Astrocyte of the cerebellum (primary cell): Measurements from ENCODE around the gene FBXW9.
A peak's percentile ranks its signal among the peaks of the same experiment; 100 is the strongest.

ENCODE experiments used
- DNase-seq: peaks from one replicate; pipeline ENCODE4 v3.0.0-alpha.2; 2011; ENCODE audit warnings: low read depth
- H3K4me3 ChIP-seq: 2 replicates; pipeline ENCODE4 v1.5.1; 2011; ENCODE audit warnings: mild to moderate bottlenecking, low read depth, low read length, moderate library complexity
- in situ Hi-C: cut with HindIII; loops from 2 replicates; pipeline ENCODE4 v1.10.0; 2017; ENCODE audit warnings: low sequenced_read_pairs
- TF ChIP-seq, protein P1 (sequence below): IDR thresholded peaks from 2 replicates; pipeline ENCODE4 v1.5.1; 2012; ENCODE audit warnings: low read length, low read depth, moderate library complexity, mild to moderate bottlenecking; ENCODE audit errors: missing control alignments

The FBXW9 gene

GRCh38 chr19:12696366-12697335 lies at the start of gene FBXW9:
Gene FBXW9, minus strand, starts transcription at chr19:12696631. Its CDS starts 50 bp downstream, at chr19:12696581.
- in situ Hi-C loops = no loop called here
- TF ChIP-seq, protein P1, sequence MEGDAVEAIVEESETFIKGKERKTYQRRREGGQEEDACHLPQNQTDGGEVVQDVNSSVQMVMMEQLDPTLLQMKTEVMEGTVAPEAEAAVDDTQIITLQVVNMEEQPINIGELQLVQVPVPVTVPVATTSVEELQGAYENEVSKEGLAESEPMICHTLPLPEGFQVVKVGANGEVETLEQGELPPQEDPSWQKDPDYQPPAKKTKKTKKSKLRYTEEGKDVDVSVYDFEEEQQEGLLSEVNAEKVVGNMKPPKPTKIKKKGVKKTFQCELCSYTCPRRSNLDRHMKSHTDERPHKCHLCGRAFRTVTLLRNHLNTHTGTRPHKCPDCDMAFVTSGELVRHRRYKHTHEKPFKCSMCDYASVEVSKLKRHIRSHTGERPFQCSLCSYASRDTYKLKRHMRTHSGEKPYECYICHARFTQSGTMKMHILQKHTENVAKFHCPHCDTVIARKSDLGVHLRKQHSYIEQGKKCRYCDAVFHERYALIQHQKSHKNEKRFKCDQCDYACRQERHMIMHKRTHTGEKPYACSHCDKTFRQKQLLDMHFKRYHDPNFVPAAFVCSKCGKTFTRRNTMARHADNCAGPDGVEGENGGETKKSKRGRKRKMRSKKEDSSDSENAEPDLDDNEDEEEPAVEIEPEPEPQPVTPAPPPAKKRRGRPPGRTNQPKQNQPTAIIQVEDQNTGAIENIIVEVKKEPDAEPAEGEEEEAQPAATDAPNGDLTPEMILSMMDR = no peak
- peak; percentile 92 for DNase-seq
- H3K4me3 ChIP-seq = peak within 1 kb of the TSS; percentile 90

DNA sequence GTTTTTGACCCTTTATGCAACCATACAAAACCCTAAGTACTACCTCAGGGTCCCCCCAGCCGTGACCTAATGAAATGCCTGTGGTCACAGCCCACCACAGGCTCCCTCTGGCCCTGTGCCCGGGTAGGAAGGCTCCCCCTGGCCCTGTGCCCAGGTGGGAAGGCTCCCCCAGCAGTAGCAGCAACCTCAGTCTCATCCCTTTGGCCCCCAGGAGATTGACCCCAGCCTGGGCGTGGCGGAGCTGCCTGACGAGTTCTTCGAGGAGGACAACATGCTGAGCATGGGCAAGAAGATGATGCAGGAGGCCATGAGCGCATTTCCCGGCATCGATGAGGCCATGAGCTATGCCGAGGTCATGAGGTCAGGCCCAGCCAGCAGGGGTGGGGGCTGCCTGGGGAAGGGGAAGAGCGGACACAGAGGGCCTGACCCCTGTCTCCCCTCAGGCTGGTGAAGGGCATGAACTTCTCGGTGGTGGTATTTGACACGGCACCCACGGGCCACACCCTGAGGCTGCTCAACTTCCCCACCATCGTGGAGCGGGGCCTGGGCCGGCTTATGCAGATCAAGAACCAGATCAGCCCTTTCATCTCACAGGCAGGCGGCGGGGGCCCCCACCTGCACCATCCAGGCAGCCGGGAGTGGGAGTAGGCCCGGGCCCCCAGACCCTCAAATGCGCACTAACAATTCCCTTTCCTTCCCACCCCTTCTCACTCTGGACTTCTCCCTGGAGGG lies 48.9 kb upstream of the FBXW9 start:
- no peak overlapping the region for H3K4me3 ChIP-seq
- in situ Hi-C loops = no loop called here
- peak; percentile 45 for DNase-seq

DNA sequence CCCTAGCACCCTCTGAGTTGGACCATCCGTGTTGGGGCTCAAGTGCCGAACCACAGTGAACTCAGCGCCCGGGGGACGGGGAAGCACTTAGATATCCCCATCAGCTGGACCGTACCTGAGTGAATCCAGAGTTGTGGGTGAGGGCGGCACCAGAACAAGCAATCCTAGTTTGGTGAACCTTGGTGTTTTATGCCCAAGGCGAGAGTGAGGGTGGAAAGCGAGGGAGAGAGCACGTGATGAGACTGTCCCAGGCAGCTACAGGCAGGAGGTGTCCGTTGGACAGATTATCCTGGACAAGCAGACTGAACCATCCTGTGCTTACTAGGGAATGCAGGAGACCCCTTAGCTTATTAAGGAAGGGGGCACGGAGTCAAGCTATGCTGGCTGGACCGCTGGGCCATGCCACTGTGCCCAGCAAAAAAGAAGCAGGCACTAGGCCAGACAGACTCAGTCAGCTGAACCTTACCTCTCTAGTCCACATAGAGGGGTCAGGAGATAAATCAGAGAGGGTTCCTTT lies 41.5 kb upstream of the FBXW9 start:
- H3K4me3 ChIP-seq = peak overlapping the region; percentile 68
- no peak for DNase-seq
- TF ChIP-seq, protein P1 = no peak
- in situ Hi-C loops = no loop called here

More for the DNA sequence above, 48.9 kb upstream of the FBXW9 start:
- TF ChIP-seq, protein P1 = no peak

DNA sequence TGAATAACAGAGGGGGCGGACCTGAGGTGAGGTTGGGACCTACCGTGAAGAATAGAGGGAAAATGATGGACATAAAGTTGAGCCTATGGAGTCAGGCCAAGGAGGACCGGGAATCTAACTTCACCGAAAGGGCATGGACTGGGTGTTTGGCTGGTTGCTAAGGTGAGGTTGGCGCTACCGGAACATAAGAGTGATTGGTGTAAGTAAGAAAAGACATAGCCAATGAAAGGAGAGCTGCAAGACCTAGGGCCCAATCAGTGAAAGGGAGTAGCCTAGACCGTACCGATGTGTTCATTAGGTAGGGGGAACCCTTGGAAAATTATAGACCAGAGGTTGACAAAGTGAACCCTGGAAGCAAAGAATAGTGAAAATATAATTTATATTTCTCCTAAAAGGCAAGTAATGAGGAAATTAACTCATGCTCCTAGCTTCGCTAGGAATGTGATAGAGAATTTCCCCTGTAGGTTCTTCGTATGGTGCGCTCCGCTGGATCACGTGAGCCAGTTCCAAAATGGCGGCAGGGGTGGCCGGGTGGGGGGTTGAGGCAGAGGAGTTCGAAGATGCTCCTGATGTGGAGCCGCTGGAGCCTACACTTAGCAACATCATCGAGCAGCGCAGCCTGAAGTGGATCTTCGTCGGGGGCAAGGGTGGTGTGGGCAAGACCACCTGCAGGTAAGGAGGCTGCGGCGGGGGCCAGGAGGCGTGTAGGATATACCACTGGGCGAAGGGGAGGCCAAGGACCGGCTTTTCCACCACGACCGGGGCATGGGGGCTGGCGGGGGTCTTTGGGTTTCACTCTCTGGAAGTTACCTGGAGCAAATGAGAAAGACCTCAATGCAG lies 40.8 kb upstream of the FBXW9 start, which contains the start of gene GET3:
TSS of gene GET3 (plus strand) at position 503 of the 840 bp plus-strand sequence. CDS start at position 512, 9 bp downstream.
- peak; percentile 100 for DNase-seq
- peak within 1 kb of the TSS; percentile 68 for H3K4me3 ChIP-seq
- TF ChIP-seq, protein P1 = no peak
- in situ Hi-C loops = no loop called here

- in situ Hi-C loops = no loop called here
- no peak for DNase-seq
- TF ChIP-seq, protein P1 = peak; percentile 40
Measured at GRCh38 chr19:12733369-12734214, 37.2 kb upstream of the FBXW9 start.

More at GRCh38 chr19:12733369-12734214, 37.2 kb upstream of the FBXW9 start:
- H3K4me3 ChIP-seq = peak overlapping the region; percentile 97
